Memory B cell (primary cell): ENCODE results near the gene HCRTR1.

ENCODE experiments used
- ATAC-seq: fragments of 150-1000 bp; cut with Tn5 transposase; 2 replicates; pipeline ENCODE4 v1.10.0; 2021; ENCODE audit warnings: low read depth, mild to moderate bottlenecking, moderate library complexity
- DNase-seq, 2 donors: peaks; one replicate each; pipeline ENCODE4 v3.0.0; 2022; ENCODE audit warnings: low spot score in 2 of 2
- H3K27ac Mint-ChIP-seq: one replicate; pipeline ENCODE4 v1.8.0; 2022; ENCODE audit warnings: mild to moderate bottlenecking, moderate library complexity, mixed read lengths
- H3K27me3 Mint-ChIP-seq: one replicate; pipeline ENCODE4 v1.8.0; 2022; ENCODE audit warnings: mixed read lengths
- H3K36me3 Mint-ChIP-seq: one replicate; pipeline ENCODE4 v1.8.0; 2022; ENCODE audit warnings: mild to moderate bottlenecking, mixed read lengths
- H3K4me1 Mint-ChIP-seq: one replicate; pipeline ENCODE4 v1.8.0; 2022; ENCODE audit warnings: mixed read lengths
- H3K4me3 Mint-ChIP-seq: one replicate; pipeline ENCODE4 v1.8.0; 2022; ENCODE audit warnings: mild to moderate bottlenecking, moderate library complexity, mixed read lengths
- H3K9me3 Mint-ChIP-seq: one replicate; pipeline ENCODE4 v1.8.0; 2022; ENCODE audit warnings: mixed read lengths

HCRTR1 gene

DNA sequence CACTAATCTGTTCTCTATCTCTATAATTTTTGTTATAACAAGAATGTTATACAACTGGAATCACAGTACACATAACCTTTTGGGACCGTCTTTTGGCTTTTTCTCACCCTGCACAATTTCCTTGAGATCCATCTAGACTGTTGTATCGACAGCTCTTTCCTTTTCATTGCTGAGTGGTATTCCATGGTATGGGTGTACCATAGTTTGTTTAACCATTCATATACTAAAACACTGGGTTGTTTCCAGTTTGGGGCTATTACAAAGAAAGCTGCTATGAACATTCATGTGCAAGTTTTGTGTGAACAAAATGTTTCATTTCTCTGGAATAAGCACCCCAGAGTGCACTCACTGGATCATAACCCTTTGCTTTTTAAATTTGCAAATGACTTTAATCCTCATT, 15.4 kb upstream of the HCRTR1 start:
- no peaks in the 10 kb centered on the region for H3K36me3 Mint-ChIP-seq
- no peak overlapping the region for H3K27ac Mint-ChIP-seq
- no peaks in the 10 kb centered on the region for H3K27me3 Mint-ChIP-seq
- ATAC-seq (no peak), DNase-seq (no peak)
- H3K4me3 Mint-ChIP-seq: no peak overlapping the region
- peaks cover 2% of the 10 kb centered on the region for H3K9me3 Mint-ChIP-seq
- H3K4me1 Mint-ChIP-seq: peaks cover 5% of the 10 kb centered on the region

DNA sequence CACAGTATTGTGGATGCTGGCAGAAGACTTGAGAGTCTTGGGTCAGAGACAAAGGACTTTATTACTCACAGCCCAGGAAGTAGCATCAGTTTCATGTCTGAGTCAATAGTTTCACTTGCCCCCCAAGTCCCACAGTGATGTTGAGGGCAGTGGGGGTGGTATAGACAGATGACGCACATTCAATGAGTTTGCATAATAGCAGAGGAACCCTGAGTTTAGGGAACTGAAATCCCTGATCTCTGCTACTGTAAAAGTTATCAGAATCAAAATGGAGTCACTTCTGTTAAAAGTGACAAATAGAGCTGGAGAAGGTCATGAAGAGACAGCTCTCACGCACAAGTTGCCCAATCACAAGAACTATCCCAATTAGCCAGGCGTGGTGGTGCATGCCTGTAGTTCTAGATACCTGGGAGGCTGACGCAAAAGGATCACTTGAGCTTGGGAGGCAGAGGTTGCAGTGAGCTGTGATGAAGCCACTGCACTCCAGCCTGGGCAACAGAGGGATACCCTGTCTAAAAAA, 11.5 kb upstream of the HCRTR1 start:
- Mint-ChIP-seq H3K4me3 (no peak overlapping the region), H3K27me3 (no peaks in the 10 kb centered on the region), H3K4me1 (peaks cover 5% of the 10 kb centered on the region), H3K36me3 (no peaks in the 10 kb centered on the region), H3K27ac (no peak overlapping the region), H3K9me3 (peaks cover 2% of the 10 kb centered on the region)
- ATAC-seq (peak; percentile 97), DNase-seq (peak in 1 of 2 donors; percentile 27)

- peaks cover 2% of the 10 kb centered on the region for H3K9me3 Mint-ChIP-seq
- H3K27ac Mint-ChIP-seq: no peak overlapping the region
- DNase-seq (no peak), ATAC-seq (no peak)
- no peaks in the 10 kb centered on the region for H3K36me3 Mint-ChIP-seq
- H3K4me1 Mint-ChIP-seq: peaks cover 5% of the 10 kb centered on the region
- no peaks in the 10 kb centered on the region for H3K27me3 Mint-ChIP-seq
- no peak overlapping the region for H3K4me3 Mint-ChIP-seq
Observed at GRCh38 chr1:31607360-31607759, 10.1 kb upstream of the HCRTR1 start.

- Mint-ChIP-seq H3K27ac (no peak overlapping the region), H3K27me3 (peaks cover 2% of the 10 kb centered on the region), H3K9me3 (no peaks in the 10 kb centered on the region), H3K4me3 (no peak overlapping the region), H3K36me3 (no peaks in the 10 kb centered on the region), H3K4me1 (peaks cover 5% of the 10 kb centered on the region)
- DNase-seq (no peak), ATAC-seq (no peak)
Observed at GRCh38 chr1:31609514-31610118, 7.9 kb upstream of the HCRTR1 start.

DNA sequence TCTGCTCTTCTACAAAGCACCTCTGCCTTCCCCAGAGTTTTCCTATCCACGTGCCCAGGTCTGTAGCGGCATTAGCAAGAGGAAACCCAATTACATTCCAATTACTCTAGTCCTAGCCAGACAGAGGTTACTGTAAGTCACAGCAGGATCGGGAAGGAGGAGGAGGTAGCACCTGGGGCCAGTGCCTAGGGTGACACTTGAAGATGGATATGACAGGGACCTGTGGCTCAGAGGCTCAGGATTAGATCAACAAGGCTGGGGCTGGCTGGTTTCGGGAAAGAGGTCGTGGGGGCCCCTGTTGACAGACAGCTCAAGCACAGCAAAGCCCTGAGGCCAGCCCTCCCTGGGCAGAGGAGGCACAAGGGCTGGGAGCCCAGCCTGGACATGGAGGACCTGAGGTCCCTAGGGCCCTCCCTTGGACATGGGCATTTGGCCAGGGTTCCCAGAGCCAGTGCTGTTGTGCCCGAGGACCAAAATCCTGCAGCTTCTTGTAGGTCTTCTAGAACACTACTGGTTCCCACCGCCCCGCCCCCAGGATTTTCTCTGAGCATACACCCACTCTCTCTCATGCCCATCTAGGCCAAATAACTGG, 3.0 kb upstream of the HCRTR1 start:
- DNase-seq: no peak
- Mint-ChIP-seq H3K9me3 (no peaks in the 10 kb centered on the region), H3K36me3 (no peaks in the 10 kb centered on the region), H3K4me3 (no peak overlapping the region), H3K4me1 (peaks cover 6% of the 10 kb centered on the region), H3K27ac (no peak overlapping the region), H3K27me3 (peaks cover 17% of the 10 kb centered on the region)
- ATAC-seq: no peak

- Mint-ChIP-seq H3K9me3 (no peaks in the 10 kb centered on the region), H3K4me3 (no peak overlapping the region), H3K27me3 (peaks cover 20% of the 10 kb centered on the region), H3K27ac (no peak overlapping the region), H3K36me3 (no peaks in the 10 kb centered on the region), H3K4me1 (peaks cover 10% of the 10 kb centered on the region)
- DNase-seq (no peak), ATAC-seq (no peak)
Observed at GRCh38 chr1:31615414-31615813, 2.1 kb upstream of the HCRTR1 start.

DNA sequence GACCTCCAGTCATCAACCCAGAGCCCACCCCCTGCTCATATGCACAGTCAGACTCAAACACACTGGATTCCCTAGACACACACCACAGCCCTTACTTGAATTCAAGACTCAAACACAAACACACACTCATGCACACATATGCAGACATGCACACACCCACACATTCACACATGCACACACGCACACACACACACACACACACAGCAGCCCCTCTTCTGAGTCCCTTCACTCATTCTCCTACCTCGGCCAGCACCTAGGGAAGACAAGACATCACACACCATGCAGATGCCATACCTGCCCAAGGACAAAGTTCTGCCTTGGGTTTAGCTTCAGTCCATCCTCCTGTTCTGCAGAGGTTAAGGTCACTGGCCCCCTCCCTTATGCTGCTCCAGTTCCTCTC, 1.6 kb upstream of the HCRTR1 start:
- Mint-ChIP-seq H3K27ac (no peak overlapping the region), H3K27me3 (peaks cover 20% of the 10 kb centered on the region), H3K9me3 (no peaks in the 10 kb centered on the region), H3K36me3 (no peaks in the 10 kb centered on the region), H3K4me3 (no peak overlapping the region), H3K4me1 (peaks cover 10% of the 10 kb centered on the region)
- no peak for ATAC-seq
- DNase-seq: no peak

DNA sequence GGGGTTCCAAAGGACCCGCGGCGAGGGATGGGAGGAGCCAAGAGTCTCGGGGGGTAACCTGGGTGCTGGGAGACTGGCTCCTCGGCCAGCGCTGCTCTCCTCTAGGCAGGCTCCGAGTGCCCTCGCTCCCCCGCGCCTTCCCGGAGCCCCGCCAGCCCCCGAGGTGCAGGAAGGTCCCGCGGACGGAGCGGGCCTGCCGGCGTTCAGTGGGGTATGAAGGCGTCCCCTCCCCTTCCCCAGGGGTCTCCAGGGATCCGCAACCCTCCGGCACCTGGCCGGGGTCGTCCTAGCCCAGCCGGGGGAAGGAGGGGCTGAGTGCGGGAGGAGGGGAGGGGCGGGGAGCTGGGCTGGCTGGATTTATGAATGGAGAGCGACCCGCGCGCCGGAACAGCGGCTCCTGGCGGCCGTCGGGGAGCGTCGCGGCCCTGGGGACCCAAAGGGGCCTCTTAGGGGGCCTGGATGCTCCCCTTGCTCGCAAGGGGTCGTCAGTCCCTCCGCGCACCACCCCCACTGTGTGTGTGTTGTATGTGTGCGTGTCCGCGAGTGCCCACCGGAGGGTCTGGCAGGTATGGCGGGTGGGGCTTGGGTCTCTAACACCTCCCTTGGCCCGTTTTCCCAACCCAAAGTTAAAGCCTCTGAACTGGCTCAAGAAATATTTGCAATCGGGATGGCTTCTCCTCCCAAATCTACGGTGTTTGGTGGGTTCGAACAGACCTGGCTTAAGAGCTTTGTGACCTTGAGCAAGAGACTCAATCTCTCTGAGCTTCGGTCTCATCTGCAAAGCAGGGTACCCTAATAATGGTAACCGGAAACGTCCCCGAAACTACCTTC, 642 bp downstream of the HCRTR1 start:
- ATAC-seq: peak; percentile 80
- H3K4me3 Mint-ChIP-seq: peak overlapping the region; percentile 38
- H3K27ac Mint-ChIP-seq: no peak overlapping the region
- peak; percentile 47 to 58 for DNase-seq
- peaks cover 20% of the 10 kb centered on the region for H3K27me3 Mint-ChIP-seq
- H3K9me3 Mint-ChIP-seq: no peaks in the 10 kb centered on the region
- H3K4me1 Mint-ChIP-seq: peaks cover 10% of the 10 kb centered on the region
- H3K36me3 Mint-ChIP-seq: no peaks in the 10 kb centered on the region

DNA sequence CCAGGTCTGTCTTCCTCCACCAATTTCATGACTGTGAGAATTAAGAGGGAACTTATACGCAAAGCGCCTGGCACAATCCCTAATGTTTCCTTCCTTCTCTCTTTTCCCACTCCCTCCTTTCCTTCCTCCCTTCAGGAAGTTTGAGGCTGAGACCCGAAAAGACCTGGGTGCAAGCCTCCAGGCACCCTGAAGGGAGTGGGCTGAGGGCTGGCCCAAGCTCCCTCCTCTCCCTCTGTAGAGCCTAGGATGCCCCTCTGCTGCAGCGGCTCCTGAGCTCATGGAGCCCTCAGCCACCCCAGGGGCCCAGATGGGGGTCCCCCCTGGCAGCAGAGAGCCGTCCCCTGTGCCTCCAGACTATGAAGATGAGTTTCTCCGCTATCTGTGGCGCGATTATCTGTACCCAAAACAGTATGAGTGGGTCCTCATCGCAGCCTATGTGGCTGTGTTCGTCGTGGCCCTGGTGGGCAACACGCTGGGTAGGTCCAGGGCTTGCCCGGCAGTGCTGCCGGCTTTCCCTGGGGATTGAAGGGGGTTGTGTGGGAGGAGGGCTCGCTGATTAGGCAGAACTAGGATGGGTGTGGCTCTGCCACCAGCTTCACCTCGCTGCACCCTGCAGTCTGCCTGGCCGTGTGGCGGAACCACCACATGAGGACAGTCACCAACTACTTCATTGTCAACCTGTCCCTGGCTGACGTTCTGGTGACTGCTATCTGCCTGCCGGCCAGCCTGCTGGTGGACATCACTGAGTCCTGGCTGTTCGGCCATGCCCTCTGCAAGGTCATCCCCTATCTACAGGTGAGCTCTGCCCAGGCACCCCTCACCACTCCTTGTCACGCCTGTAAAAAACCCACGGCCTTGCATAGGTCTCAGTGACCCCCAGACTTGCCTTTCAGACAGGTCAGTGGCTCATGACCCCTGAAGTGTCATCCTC, 1.7 kb downstream of the HCRTR1 start:
- DNase-seq (no peak), ATAC-seq (peak; percentile 41)
- Mint-ChIP-seq H3K27me3 (peaks cover 20% of the 10 kb centered on the region), H3K9me3 (no peaks in the 10 kb centered on the region), H3K36me3 (peaks cover 5% of the 10 kb centered on the region), H3K27ac (no peak overlapping the region), H3K4me3 (peak overlapping the region; percentile 22), H3K4me1 (peaks cover 10% of the 10 kb centered on the region)

GRCh38 chr1:31620631-31621497, 3.4 kb downstream of the HCRTR1 start:
- peaks cover 15% of the 10 kb centered on the region for H3K27me3 Mint-ChIP-seq
- H3K9me3 Mint-ChIP-seq: no peaks in the 10 kb centered on the region
- H3K4me3 Mint-ChIP-seq: no peak overlapping the region
- no peak for DNase-seq
- H3K27ac Mint-ChIP-seq: no peak overlapping the region
- ATAC-seq: no peak
- H3K36me3 Mint-ChIP-seq: peaks cover 5% of the 10 kb centered on the region
- peaks cover 10% of the 10 kb centered on the region for H3K4me1 Mint-ChIP-seq

GRCh38 chr1:31621498-31621820, 4.0 kb downstream of the HCRTR1 start:
- H3K27me3 Mint-ChIP-seq: peaks cover 12% of the 10 kb centered on the region
- no peak for DNase-seq
- H3K9me3 Mint-ChIP-seq: no peaks in the 10 kb centered on the region
- no peak overlapping the region for H3K27ac Mint-ChIP-seq
- no peak overlapping the region for H3K4me3 Mint-ChIP-seq
- ATAC-seq: no peak
- H3K4me1 Mint-ChIP-seq: peaks cover 10% of the 10 kb centered on the region
- H3K36me3 Mint-ChIP-seq: peaks cover 5% of the 10 kb centered on the region

GRCh38 chr1:31621847-31622730, 4.6 kb downstream of the HCRTR1 start:
- no peak for ATAC-seq
- Mint-ChIP-seq H3K9me3 (no peaks in the 10 kb centered on the region), H3K4me3 (no peak overlapping the region), H3K27me3 (peaks cover 6% of the 10 kb centered on the region), H3K4me1 (peaks cover 10% of the 10 kb centered on the region), H3K36me3 (peaks cover 9% of the 10 kb centered on the region), H3K27ac (no peak overlapping the region)
- no peak for DNase-seq
